Activated CD4-positive, CD25-positive, alpha-beta regulatory T cell treated with anti-CD3 and anti-CD28 coated beads, Interleukin-2, amount 50 U/mL, for 72 hours (primary cell): ENCODE measurements around the gene CSK.

Experiments
- DNase-seq: peaks from one replicate; pipeline ENCODE4 v3.0.0; 2021

Gene CSK

GRCh38 chr15:74845581-74845980 is 63.7 kb downstream of the CSK start:
- DNase-seq: no peak

GRCh38 chr15:74847432-74847831 is 65.6 kb downstream of the CSK start:
- DNase-seq: no peak

- DNase-seq: no peak
These were observed 68.5 kb downstream of the CSK start for GRCh38 chr15:74850393-74850792.

- DNase-seq: no peak
These were observed 70.1 kb downstream of the CSK start for GRCh38 chr15:74851960-74852359.
